HS-27A (cell line): ENCODE results near the gene MAP3K2.

ENCODE experiments used
- DNase-seq: peaks from one replicate; pipeline ENCODE4 v3.0.0-alpha.2; 2012; ENCODE audit warnings: low read depth, missing footprints

MAP3K2 gene

DNA sequence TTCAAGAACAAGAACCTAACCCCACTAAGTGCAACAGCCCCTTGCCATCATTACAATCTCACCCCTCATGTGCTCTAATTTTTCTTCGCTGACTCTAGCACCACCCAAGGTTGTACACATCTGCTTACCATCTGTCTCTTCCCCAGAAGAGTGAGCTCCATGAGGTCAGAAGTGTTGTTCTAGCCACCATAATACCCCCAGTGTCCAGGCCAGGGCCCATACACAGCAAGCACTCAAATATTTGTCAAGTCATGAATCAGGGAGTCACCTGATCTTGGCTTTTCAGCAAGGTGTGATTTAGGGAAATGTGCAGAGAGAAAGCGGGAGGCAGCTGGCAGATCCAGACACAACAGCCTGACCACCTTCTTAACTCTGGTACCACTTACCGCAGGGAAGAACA, 99.5 kb downstream of the MAP3K2 start:
- no peak for DNase-seq

- DNase-seq: no peak
These were observed 104.5 kb downstream of the MAP3K2 start for GRCh38 chr2:127283275-127283674.

DNA sequence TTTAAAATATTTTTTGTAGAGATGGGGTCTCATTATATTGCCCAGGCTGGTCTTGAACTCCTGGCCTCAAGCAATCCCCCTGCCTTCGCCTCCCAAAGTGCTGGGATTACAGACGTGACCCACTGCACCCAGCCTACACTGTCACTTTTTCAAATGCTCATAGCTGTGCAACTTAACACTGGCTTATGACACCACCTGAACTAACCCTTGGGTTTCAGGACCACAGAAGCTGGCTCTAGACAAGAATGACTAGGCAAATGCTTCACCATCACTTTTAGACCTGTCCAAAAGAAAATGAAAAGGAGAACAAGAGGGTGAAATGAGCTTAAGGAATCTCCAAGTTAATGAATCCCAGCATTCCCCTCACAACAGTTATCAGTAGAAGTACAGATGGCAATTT, 107.1 kb downstream of the MAP3K2 start:
- DNase-seq: no peak

DNA sequence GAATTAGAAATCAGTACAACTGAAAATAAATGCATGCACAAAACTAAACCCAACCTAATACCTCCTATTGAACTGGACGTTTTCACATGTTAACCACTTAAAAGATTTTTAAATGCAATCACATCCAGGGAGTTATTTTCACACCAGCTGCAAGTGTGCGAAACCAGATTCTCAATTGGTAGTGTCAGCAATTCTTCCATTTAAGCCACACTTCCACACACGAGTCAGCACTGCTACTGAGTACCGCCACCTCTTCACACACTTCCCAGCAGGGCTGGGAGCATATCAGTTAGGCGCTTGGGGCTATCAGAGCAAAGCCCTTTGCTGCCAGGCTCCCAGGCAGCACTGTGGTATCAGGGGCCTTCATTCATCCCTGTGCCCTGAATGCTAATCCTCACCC, 108.0 kb downstream of the MAP3K2 start:
- DNase-seq: no peak

DNA sequence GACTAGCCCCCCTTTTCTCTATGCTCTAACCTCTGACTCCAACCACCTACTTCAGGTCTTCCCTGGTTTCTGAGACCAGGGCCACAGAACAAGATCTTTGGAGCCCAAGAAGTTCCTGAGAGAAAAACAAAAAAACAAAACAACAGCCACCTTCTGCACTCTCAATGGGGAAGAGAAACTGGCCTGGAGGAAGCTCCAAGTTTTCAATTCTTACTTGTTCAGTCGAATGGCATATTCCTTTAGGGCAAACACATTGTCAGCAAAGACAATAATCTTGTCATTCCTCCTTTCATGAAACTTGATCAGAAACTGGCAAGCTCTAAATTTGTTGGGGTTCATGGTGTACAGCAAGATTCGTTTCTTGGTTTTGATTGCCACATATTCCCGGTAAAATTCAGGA, 108.8 kb downstream of the MAP3K2 start:
- DNase-seq: no peak

- DNase-seq: no peak
These were observed 110.7 kb downstream of the MAP3K2 start for GRCh38 chr2:127277028-127277427.

GRCh38 chr2:127275789-127276188, 112.0 kb downstream of the MAP3K2 start:
- DNase-seq: no peak

GRCh38 chr2:127275356-127275755, 112.4 kb downstream of the MAP3K2 start:
- no peak for DNase-seq

- no peak for DNase-seq
These were observed 117.1 kb downstream of the MAP3K2 start for GRCh38 chr2:127270663-127271062.

GRCh38 chr2:127261804-127262406, 125.9 kb downstream of the MAP3K2 start:
- no peak for DNase-seq

DNA sequence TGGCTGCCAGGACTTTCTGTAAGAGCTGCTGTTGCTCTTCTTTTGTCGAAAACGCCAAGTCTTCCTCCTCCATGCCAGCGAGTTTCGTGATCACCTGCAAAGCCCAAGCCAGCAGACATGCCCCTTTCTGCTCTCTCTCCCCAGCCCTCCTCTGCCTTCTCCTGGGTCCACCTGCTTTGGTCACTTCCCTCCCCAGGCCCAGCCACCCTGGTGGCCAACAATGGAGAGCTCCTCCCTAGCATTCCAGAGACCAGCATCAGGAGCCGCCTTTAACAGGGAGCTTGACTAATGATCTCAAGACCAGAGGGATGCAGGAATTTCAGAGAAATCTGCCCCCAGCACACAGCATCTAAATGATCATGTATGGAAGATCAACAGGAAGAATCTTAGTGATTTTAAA, 128.4 kb downstream of the MAP3K2 start:
- no peak for DNase-seq

GRCh38 chr2:127256866-127257265, 130.9 kb downstream of the MAP3K2 start:
- no peak for DNase-seq

DNA sequence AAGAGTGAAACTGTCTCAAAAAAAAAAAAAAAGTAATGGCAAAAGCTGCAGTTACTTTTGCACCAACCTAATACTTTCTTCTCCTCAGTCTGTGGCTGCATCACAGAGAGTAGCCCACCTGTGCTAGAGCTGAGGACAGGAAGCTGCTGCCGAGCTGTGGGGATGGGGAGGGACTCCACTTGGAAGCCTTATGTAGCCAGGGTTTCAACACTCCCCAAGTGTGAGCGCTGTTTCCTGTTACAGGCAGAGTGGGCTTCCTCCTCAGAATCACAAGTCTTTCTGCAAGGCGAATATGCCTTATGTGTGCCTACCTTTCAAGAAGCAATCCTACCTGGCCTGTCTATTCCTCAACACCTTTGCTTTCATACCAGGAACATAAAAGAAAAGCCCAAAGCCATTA, 131.4 kb downstream of the MAP3K2 start:
- DNase-seq: no peak

GRCh38 chr2:127255721-127256120, 132.1 kb downstream of the MAP3K2 start:
- DNase-seq: no peak

DNA sequence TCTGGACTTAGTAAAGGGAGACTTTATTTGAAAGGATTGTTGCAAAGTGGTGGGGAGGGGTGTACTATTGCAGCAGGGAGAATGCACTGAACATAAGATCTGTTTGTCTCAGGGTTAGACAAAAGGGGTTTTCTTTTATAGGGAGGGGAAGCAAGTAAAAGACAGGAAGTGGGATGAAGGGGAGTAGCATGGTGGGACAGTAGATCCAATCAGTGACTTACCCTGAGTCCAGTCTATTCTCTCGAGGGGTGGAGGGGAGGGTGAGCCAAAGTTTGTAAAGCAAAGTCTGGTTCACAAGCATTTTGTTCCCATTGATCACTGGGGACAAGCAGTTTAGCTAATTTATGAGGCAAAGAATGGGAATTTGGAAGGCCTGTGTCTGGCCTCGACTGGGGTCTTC, 132.6 kb downstream of the MAP3K2 start:
- no peak for DNase-seq

DNA sequence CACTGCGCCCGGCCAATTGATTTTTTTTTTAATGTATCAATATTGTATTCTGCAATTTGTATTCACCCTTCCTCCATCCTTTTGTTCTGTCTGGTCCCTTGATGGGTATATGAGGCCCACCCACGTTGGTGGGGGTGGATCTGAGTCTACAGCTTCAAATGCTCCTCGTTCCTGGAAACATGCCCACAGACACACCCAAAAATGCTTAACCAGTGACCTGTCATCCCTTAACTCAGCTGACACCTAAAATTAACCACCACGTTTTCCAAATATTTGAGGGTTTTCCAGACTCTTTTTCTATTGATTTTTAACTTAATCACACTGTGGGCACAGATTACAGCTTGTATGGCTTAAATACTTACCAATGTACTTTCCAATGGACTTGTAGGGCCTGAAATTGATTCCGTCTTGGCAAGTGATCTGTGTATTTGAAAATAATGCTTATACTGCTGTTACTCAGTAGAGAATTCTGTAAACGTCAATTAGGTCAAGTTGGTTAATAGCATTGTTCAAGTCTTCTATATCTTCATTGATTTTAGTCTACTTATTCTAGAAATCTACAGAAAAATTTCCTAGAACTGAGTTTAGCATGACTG, 133.3 kb downstream of the MAP3K2 start:
- peak; percentile 100 for DNase-seq
